SK-N-MC (cell line): ENCODE measurements around the gene VEPH1.

Source experiments
- EZH2 ChIP-seq: fragments of 200-600 bp; sonication (generic); IDR thresholded peaks from one replicate; pipeline ENCODE4 v1.6.1; 2017; ENCODE audit warnings: antibody characterized with exemption
- POLR2AphosphoS5 ChIP-seq: IDR thresholded peaks from 2 replicates; pipeline ENCODE4 v1.6.1; 2012; ENCODE audit warnings: mild to moderate bottlenecking, low read depth, low read length, borderline replicate concordance

GRCh38 chr3:157373783-157374182 lies 129.4 kb downstream of the VEPH1 start:
- TF ChIP-seq POLR2AphosphoS5, result no peak
- no peak for TF ChIP-seq EZH2
